Stimulated activated naive B cell treated with anti-CD40 and anti-IgM and Interleukin-4, amounts not matched to agents 10 μg/mL and 1 μg/mL and 100 μg/mL, for 72 hours (primary cell): Measurements from ENCODE around the gene FABP6.
"Not testable (repeated sequence)": the region's sequence is repeated elsewhere in the genome, so short reads cannot be mapped to it uniquely, and the experiment has no call there.

ENCODE experiments used
- ATAC-seq, 2 donors: fragments of 150-1000 bp; cut with Tn5 transposase; replicated peaks; 2 replicates each; pipeline ENCODE4 v1.10.0; 2021; ENCODE audit warnings: moderate library complexity in 1 of 2
- DNase-seq: peaks from one replicate; pipeline ENCODE4 v3.0.0; 2021
- H3K27ac Mint-ChIP-seq: one replicate; pipeline ENCODE4 v1.8.0; 2022; ENCODE audit warnings: mild to moderate bottlenecking, mixed read lengths
- H3K27me3 Mint-ChIP-seq, 2 donors: one replicate each; pipeline ENCODE4 v1.8.0; 2022; ENCODE audit warnings: mixed read lengths in 2 of 2
- H3K36me3 Mint-ChIP-seq, 2 donors: one replicate each; pipeline ENCODE4 v1.8.0; 2022; ENCODE audit warnings: mixed read lengths in 2 of 2, mild to moderate bottlenecking in 1 of 2
- H3K4me1 Mint-ChIP-seq, 2 donors: one replicate each; pipeline ENCODE4 v1.8.0; 2022; ENCODE audit warnings: mixed read lengths in 2 of 2, mild to moderate bottlenecking in 1 of 2
- H3K4me3 Mint-ChIP-seq, 2 donors: one replicate each; pipeline ENCODE4 v1.8.0; 2022; ENCODE audit warnings: mild to moderate bottlenecking in 2 of 2, mixed read lengths in 2 of 2, moderate library complexity in 1 of 2
- H3K9me3 Mint-ChIP-seq, 2 donors: one replicate each; pipeline ENCODE4 v1.8.0; 2022; ENCODE audit warnings: mixed read lengths in 2 of 2, mild to moderate bottlenecking in 1 of 2

Gene FABP6

GRCh38 chr5:160237571-160238093, 8.3 kb downstream of the FABP6 start:
- Mint-ChIP-seq H3K27me3 (peaks cover 0 to 16% of the 10 kb centered on the region in 2 donors), H3K4me1 (no peaks in the 10 kb centered on the region), H3K4me3 (no peak overlapping the region), H3K27ac (no peak overlapping the region), H3K36me3 (no peaks in the 10 kb centered on the region), H3K9me3 (no peaks in the 10 kb centered on the region)
- ATAC-seq (no peak), DNase-seq (no peak)

- DNase-seq (no peak), ATAC-seq (no peak)
- Mint-ChIP-seq H3K4me3 (no peak overlapping the region), H3K9me3 (no peaks in the 10 kb centered on the region), H3K36me3 (no peaks in the 10 kb centered on the region), H3K27ac (no peak overlapping the region), H3K27me3 (peaks cover 0 to 16% of the 10 kb centered on the region in 2 donors), H3K4me1 (peaks cover 0 to 7% of the 10 kb centered on the region in 2 donors)
Measured at GRCh38 chr5:160240350-160240749, 11.0 kb downstream of the FABP6 start.

GRCh38 chr5:160242145-160242544, 12.8 kb downstream of the FABP6 start:
- Mint-ChIP-seq H3K27ac (no peak overlapping the region), H3K27me3 (peaks cover 0 to 16% of the 10 kb centered on the region in 2 donors), H3K36me3 (no peaks in the 10 kb centered on the region), H3K9me3 (no peaks in the 10 kb centered on the region), H3K4me3 (no peak overlapping the region), H3K4me1 (peaks cover under 1 to 9% of the 10 kb centered on the region in 2 donors)
- no peak for ATAC-seq
- no peak for DNase-seq

GRCh38 chr5:160245506-160246086, 16.3 kb downstream of the FABP6 start:
- peak overlapping the region; percentile 20 for H3K27ac Mint-ChIP-seq
- DNase-seq (no peak), ATAC-seq (no peak)
- no peaks in the 10 kb centered on the region for H3K36me3 Mint-ChIP-seq
- no peaks in the 10 kb centered on the region for H3K9me3 Mint-ChIP-seq
- H3K4me3 Mint-ChIP-seq: no peak overlapping the region
- H3K4me1 Mint-ChIP-seq: peaks cover 7 to 23% of the 10 kb centered on the region in 2 donors
- peaks cover 0 to 2% of the 10 kb centered on the region in 2 donors for H3K27me3 Mint-ChIP-seq

GRCh38 chr5:160249570-160249969, 20.3 kb downstream of the FABP6 start:
- not testable (repeated sequence) for H3K27ac Mint-ChIP-seq, H3K4me3 Mint-ChIP-seq, H3K36me3 Mint-ChIP-seq, H3K27me3 Mint-ChIP-seq, H3K9me3 Mint-ChIP-seq, ATAC-seq, DNase-seq
- peaks cover 7 to 16% of the 10 kb centered on the region in 2 donors for H3K4me1 Mint-ChIP-seq

GRCh38 chr5:160250226-160250625, 20.9 kb downstream of the FABP6 start:
- ATAC-seq: no peak
- no peak overlapping the region for H3K4me3 Mint-ChIP-seq

GRCh38 chr5:160250826-160251225, 21.5 kb downstream of the FABP6 start:
- ATAC-seq: peak in 1 of 2 donors; percentile 37
- no peaks in the 10 kb centered on the region for H3K9me3 Mint-ChIP-seq
- no peak overlapping the region for H3K4me3 Mint-ChIP-seq
- no peak for DNase-seq
- no peaks in the 10 kb centered on the region for H3K27me3 Mint-ChIP-seq
- no peak overlapping the region for H3K27ac Mint-ChIP-seq
- H3K4me1 Mint-ChIP-seq: peaks cover 7 to 16% of the 10 kb centered on the region in 2 donors
- no peaks in the 10 kb centered on the region for H3K36me3 Mint-ChIP-seq

More at GRCh38 chr5:160250226-160250625, 20.9 kb downstream of the FABP6 start:
- H3K4me1 Mint-ChIP-seq: peaks cover 7 to 16% of the 10 kb centered on the region in 2 donors
- H3K36me3 Mint-ChIP-seq: no peaks in the 10 kb centered on the region
- H3K27me3 Mint-ChIP-seq: no peaks in the 10 kb centered on the region
- H3K27ac Mint-ChIP-seq: no peak overlapping the region
- no peaks in the 10 kb centered on the region for H3K9me3 Mint-ChIP-seq
- DNase-seq: no peak

GRCh38 chr5:160251406-160252155, 22.3 kb downstream of the FABP6 start:
- no peaks in the 10 kb centered on the region for H3K36me3 Mint-ChIP-seq
- H3K27ac Mint-ChIP-seq: no peak overlapping the region
- peaks cover 7 to 16% of the 10 kb centered on the region in 2 donors for H3K4me1 Mint-ChIP-seq
- H3K4me3 Mint-ChIP-seq: no peak overlapping the region
- no peak for ATAC-seq
- H3K27me3 Mint-ChIP-seq: no peaks in the 10 kb centered on the region
- no peaks in the 10 kb centered on the region for H3K9me3 Mint-ChIP-seq
- DNase-seq: no peak

- no peaks in the 10 kb centered on the region for H3K9me3 Mint-ChIP-seq
- no peak overlapping the region for H3K4me3 Mint-ChIP-seq
- no peaks in the 10 kb centered on the region for H3K36me3 Mint-ChIP-seq
- H3K27me3 Mint-ChIP-seq: no peaks in the 10 kb centered on the region
- no peak overlapping the region for H3K27ac Mint-ChIP-seq
- no peak for ATAC-seq
- H3K4me1 Mint-ChIP-seq: peaks cover 1 to 6% of the 10 kb centered on the region in 2 donors
- DNase-seq: no peak
Measured at GRCh38 chr5:160252916-160253315, 23.6 kb downstream of the FABP6 start.

GRCh38 chr5:160253441-160253840, 24.1 kb downstream of the FABP6 start:
- DNase-seq (no peak), ATAC-seq (no peak)
- Mint-ChIP-seq H3K27ac (no peak overlapping the region), H3K4me3 (no peak overlapping the region), H3K9me3 (no peaks in the 10 kb centered on the region), H3K36me3 (no peaks in the 10 kb centered on the region), H3K4me1 (peaks cover 3 to 5% of the 10 kb centered on the region in 2 donors), H3K27me3 (no peaks in the 10 kb centered on the region)

- no peak for ATAC-seq
- H3K36me3 Mint-ChIP-seq: no peaks in the 10 kb centered on the region
- H3K27me3 Mint-ChIP-seq: no peaks in the 10 kb centered on the region
Measured at GRCh38 chr5:160254706-160255105, 25.4 kb downstream of the FABP6 start.

GRCh38 chr5:160259341-160259740, 30.0 kb downstream of the FABP6 start:
- no peak overlapping the region for H3K4me3 Mint-ChIP-seq
- ATAC-seq: no peak
- H3K36me3 Mint-ChIP-seq: no peaks in the 10 kb centered on the region
- H3K27me3 Mint-ChIP-seq: peaks cover 0 to 20% of the 10 kb centered on the region in 2 donors
- peak overlapping the region; percentile 60 for H3K27ac Mint-ChIP-seq
- H3K9me3 Mint-ChIP-seq: no peaks in the 10 kb centered on the region
- DNase-seq: no peak
- peaks cover 33 to 54% of the 10 kb centered on the region in 2 donors for H3K4me1 Mint-ChIP-seq

More at GRCh38 chr5:160254706-160255105, 25.4 kb downstream of the FABP6 start:
- no peaks in the 10 kb centered on the region for H3K9me3 Mint-ChIP-seq
- H3K4me1 Mint-ChIP-seq: peaks cover 8 to 16% of the 10 kb centered on the region in 2 donors
- H3K4me3 Mint-ChIP-seq: no peak overlapping the region
- no peak for DNase-seq
- no peak overlapping the region for H3K27ac Mint-ChIP-seq

GRCh38 chr5:160260006-160260775, 30.9 kb downstream of the FABP6 start:
- H3K36me3 Mint-ChIP-seq: no peaks in the 10 kb centered on the region
- no peaks in the 10 kb centered on the region for H3K9me3 Mint-ChIP-seq
- peaks cover 0 to 20% of the 10 kb centered on the region in 2 donors for H3K27me3 Mint-ChIP-seq
- ATAC-seq (peak in 1 of 2 donors; percentile 3), DNase-seq (no peak)
- peak overlapping the region; percentile 90 for H3K27ac Mint-ChIP-seq
- H3K4me1 Mint-ChIP-seq: peaks cover 33 to 54% of the 10 kb centered on the region in 2 donors
- peak overlapping the region; percentile 26 to 44 for H3K4me3 Mint-ChIP-seq
